Left renal cortex interstitium (tissue), 4 donors: Measurements from ENCODE around the gene DSTN. TPM values are rescaled to one million over a fixed set of nuclear protein-coding genes. Genes with fewer than 3 reads are reported as not detected.

Source experiments
- DNase-seq, 4 donors: peaks; one replicate each; pipeline ENCODE4 v3.0.0-alpha.2; 2013; ENCODE audit warnings: low read depth in 4 of 4, low spot score in 2 of 4, missing footprints in 1 of 4
- polyA plus RNA-seq, 4 donors: library from polyadenylated mRNA; unstranded; fragments of 120-200 nt; gene quantifications; one replicate each; pipeline ENCODE4 v1.2.1, GENCODE V29; 2013; ENCODE audit not compliant: insufficient read length in 4 of 4

DSTN gene
- polyA plus RNA-seq, 4 donors: 319 to 426 (median 377) TPM

GRCh38 chr20:17646209-17646960 is 76.5 kb downstream of the DSTN start:
- DNase-seq: no peak

- DNase-seq: no peak
Measured at GRCh38 chr20:17646961-17647301, 77.1 kb downstream of the DSTN start.

GRCh38 chr20:17647391-17648314 is 77.8 kb downstream of the DSTN start:
- no peak for DNase-seq

GRCh38 chr20:17648315-17648646 is 78.4 kb downstream of the DSTN start:
- DNase-seq: no peak

GRCh38 chr20:17648791-17649730 is 79.2 kb downstream of the DSTN start:
- DNase-seq: no peak

GRCh38 chr20:17650301-17651128 is 80.6 kb downstream of the DSTN start:
- DNase-seq: no peak

- no peak for DNase-seq
Measured at GRCh38 chr20:17651129-17651759, 81.4 kb downstream of the DSTN start.

GRCh38 chr20:17651760-17652388 is 82.0 kb downstream of the DSTN start:
- no peak for DNase-seq

GRCh38 chr20:17652411-17652810 is 82.5 kb downstream of the DSTN start:
- DNase-seq: no peak

GRCh38 chr20:17653835-17654648 is 84.2 kb downstream of the DSTN start:
- DNase-seq: no peak

- DNase-seq: peak in 1 of 4 donors; percentile 58
Measured at GRCh38 chr20:17654649-17655285, 84.9 kb downstream of the DSTN start.

GRCh38 chr20:17655286-17655651 is 85.4 kb downstream of the DSTN start:
- no peak for DNase-seq

- no peak for DNase-seq
Measured at GRCh38 chr20:17655865-17656479, 86.1 kb downstream of the DSTN start.

- no peak for DNase-seq
Measured at GRCh38 chr20:17657079-17657825, 87.4 kb downstream of the DSTN start.

- DNase-seq: no peak
Measured at GRCh38 chr20:17657898-17658647, 88.2 kb downstream of the DSTN start.

- no peak for DNase-seq
Measured at GRCh38 chr20:17658648-17658993, 88.7 kb downstream of the DSTN start.
